ENCODE data around the gene STAB2. TPM values are rescaled to one million over a fixed set of nuclear protein-coding genes. Genes with fewer than 3 reads are reported as not detected.

STAB2 gene
- total and polyA plus RNA-seq, 2 donors (not counting 1 experiment from before 2014, with no cell fraction given): not detected

GRCh38 chr12:103785243-103786031 is 198.4 kb downstream of the STAB2 start:
- ChIA-PET POLR2A (no interaction called here), CTCF (no interaction called here)
- intact Hi-C loops (cut with micrococcal nuclease): no loop called here
- H3K27me3 Mint-ChIP-seq: no peaks in the 10 kb centered on the region
- no peaks in the 10 kb centered on the region for H3K9me3 Mint-ChIP-seq (ENCODE audit: insufficient read depth)
- no peak overlapping the region for H3K27ac Mint-ChIP-seq
- Histone ChIP-seq H3K9me3 (ENCODE audit: control extremely low read depth in 1 of 3, control insufficient read depth in 2 of 3, insufficient read depth in 1 of 3, low read length in 2 of 3) (no peaks in the 10 kb centered on the region), H3K4me2 (replicated peaks; ENCODE audit: low read depth, low read length, poor library complexity, severe bottlenecking) (no peak overlapping the region), H3K27ac (ENCODE audit: low read length in 2 of 2) (no peak overlapping the region), H3K36me3 (replicated peaks in 1 of 2; ENCODE audit: control extremely low read depth in 1 of 2, control insufficient read depth in 1 of 2, extremely low read depth in 1 of 2, insufficient read depth in 2 of 2, low read length in 1 of 2) (peaks cover 0 to 26% of the 10 kb centered on the region in 2 experiments), H3K79me2 (ENCODE audit: control insufficient read depth, insufficient read depth, low read length) (no peaks in the 10 kb centered on the region), H3K4me3 (ENCODE audit: control extremely low read depth in 1 of 5, extremely low read depth in 1 of 5, insufficient read depth in 1 of 5, low read depth in 2 of 5, low read length in 4 of 5) (no peak overlapping the region), H4K20me1 (ENCODE audit: control insufficient read depth, insufficient read depth, low read length, poor library complexity, severe bottlenecking) (no peaks in the 10 kb centered on the region), H3K9ac (ENCODE audit: low read length) (no peak overlapping the region), H2AFZ (ENCODE audit: insufficient read depth, low read depth, low read length, poor library complexity, severe bottlenecking) (no peak overlapping the region), H3K4me1 (ENCODE audit: control insufficient read depth in 2 of 2, insufficient read depth in 2 of 2, low read length in 2 of 2) (no peaks in the 10 kb centered on the region), H3K27me3 (replicated peaks in 1 of 4; ENCODE audit: control extremely low read depth in 1 of 4, control insufficient read depth in 3 of 4, insufficient read depth in 4 of 4, low read length in 3 of 4) (no peaks in the 10 kb centered on the region)
- H3K4me3 Mint-ChIP-seq: no peak overlapping the region
- DNase-seq (no peak), ATAC-seq (ENCODE audit: low read depth) (no peak)
- H3K4me1 Mint-ChIP-seq: no peaks in the 10 kb centered on the region
- 92% methylated on average over 1 of the region's 4 CpGs for WGBS (ENCODE audit: insufficient coverage)
- TF ChIP-seq CTCF (IDR thresholded peaks at IDR 0.05) (no peak), EZH2 (IDR thresholded peaks at IDR 0.05; ENCODE audit: borderline replicate concordance, insufficient read depth, low read depth, low read length, poor library complexity, severe bottlenecking) (no peak)

DNA sequence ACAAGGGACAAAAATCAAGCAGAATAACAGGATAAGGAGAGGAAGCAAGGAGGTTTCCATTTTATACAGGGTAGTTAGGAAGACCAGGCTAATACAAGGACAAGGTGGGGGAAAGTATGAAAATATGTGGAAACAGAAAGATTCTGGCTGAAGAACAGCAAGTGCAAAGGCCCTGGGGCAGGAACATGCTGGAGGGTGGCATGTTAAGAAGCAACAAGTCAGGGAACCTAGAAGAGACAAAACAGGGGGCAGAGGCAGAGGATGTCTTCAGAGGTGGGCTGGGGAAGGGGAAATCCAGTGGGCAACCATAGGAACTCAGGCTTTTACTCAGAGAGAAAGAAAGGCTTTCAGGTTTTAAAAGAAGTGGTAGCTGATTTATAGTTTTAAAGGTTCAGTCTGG is 199.1 kb downstream of the STAB2 start:
- H3K79me2 ChIP-seq (ENCODE audit: control insufficient read depth, insufficient read depth, low read length): no peaks in the 10 kb centered on the region
- DNase-seq (no peak), ATAC-seq (ENCODE audit: low read depth) (no peak)
- H3K4me3 Mint-ChIP-seq: no peak overlapping the region
- H3K4me1 Mint-ChIP-seq: no peaks in the 10 kb centered on the region
- no peak overlapping the region for H3K27ac ChIP-seq (ENCODE audit: low read length in 2 of 2)
- CTCF ChIA-PET: no interaction called here
- no peaks in the 10 kb centered on the region for H3K27me3 Mint-ChIP-seq
- no peak overlapping the region for H3K4me3 ChIP-seq (ENCODE audit: control extremely low read depth in 1 of 5, extremely low read depth in 1 of 5, insufficient read depth in 1 of 5, low read depth in 2 of 5, low read length in 4 of 5)
- POLR2A ChIA-PET: no interaction called here
- no peak overlapping the region for H3K27ac Mint-ChIP-seq
- TF ChIP-seq EZH2 (IDR thresholded peaks at IDR 0.05; ENCODE audit: borderline replicate concordance, insufficient read depth, low read depth, low read length, poor library complexity, severe bottlenecking) (no peak), CTCF (IDR thresholded peaks at IDR 0.05) (no peak)
- H3K4me1 ChIP-seq (ENCODE audit: control insufficient read depth in 2 of 2, insufficient read depth in 2 of 2, low read length in 2 of 2): no peaks in the 10 kb centered on the region
- H3K4me2 ChIP-seq (replicated peaks; ENCODE audit: low read depth, low read length, poor library complexity, severe bottlenecking): no peak overlapping the region
- H3K9ac ChIP-seq (ENCODE audit: low read length): no peak overlapping the region
- H3K9me3 ChIP-seq (ENCODE audit: control extremely low read depth in 1 of 3, control insufficient read depth in 2 of 3, insufficient read depth in 1 of 3, low read length in 2 of 3): peaks cover 0 to 2% (median 0%) of the 10 kb centered on the region in 3 donors
- H3K9me3 Mint-ChIP-seq (ENCODE audit: insufficient read depth): no peaks in the 10 kb centered on the region
- no peak overlapping the region for H2AFZ ChIP-seq (ENCODE audit: insufficient read depth, low read depth, low read length, poor library complexity, severe bottlenecking)
- intact Hi-C loops (cut with micrococcal nuclease): no loop called here
- no peaks in the 10 kb centered on the region for H4K20me1 ChIP-seq (ENCODE audit: control insufficient read depth, insufficient read depth, low read length, poor library complexity, severe bottlenecking)
- H3K27me3 ChIP-seq (replicated peaks in 1 of 4; ENCODE audit: control extremely low read depth in 1 of 4, control insufficient read depth in 3 of 4, insufficient read depth in 4 of 4, low read length in 3 of 4): no peaks in the 10 kb centered on the region
- H3K36me3 ChIP-seq (replicated peaks in 1 of 2; ENCODE audit: control extremely low read depth in 1 of 2, control insufficient read depth in 1 of 2, extremely low read depth in 1 of 2, insufficient read depth in 2 of 2, low read length in 1 of 2): peaks cover 0 to 28% of the 10 kb centered on the region in 2 experiments
